ENCODE data around the gene ZNF605.
"Not testable (repeated sequence)": the region's sequence is repeated elsewhere in the genome, so short reads cannot be mapped to it uniquely, and the experiment has no call there.

The ZNF605 gene

DNA sequence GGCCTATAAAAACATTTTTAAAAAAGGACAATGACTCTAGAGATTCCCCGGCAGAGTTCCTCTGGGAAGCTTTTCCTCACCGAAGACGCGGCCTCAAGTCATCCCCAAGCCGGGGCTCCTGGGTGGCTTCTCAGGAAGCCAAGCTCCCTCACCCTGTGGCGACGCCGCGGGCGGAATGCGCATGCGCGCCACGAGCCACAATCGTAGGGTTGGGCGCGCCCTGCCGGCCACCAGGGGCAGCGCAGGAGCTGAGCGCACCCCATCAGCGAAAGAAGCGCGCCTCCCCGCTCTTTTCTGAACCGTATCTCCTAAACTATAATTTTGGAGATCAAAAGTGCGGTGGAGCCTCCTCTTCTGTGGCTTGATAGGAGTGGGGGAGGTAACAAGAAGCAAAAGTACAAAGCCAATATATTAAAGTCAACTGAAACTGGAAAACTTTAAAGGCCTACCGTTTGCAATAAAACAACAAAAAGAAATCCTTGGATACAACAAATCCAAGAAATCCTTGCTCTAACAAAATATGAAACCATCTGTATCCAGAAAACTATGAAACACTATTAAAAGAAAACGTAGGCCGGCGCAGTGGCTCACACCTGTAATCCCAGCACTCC is 51.3 kb downstream of the ZNF605 start:
- peak; percentile 78 for DNase-seq

DNA sequence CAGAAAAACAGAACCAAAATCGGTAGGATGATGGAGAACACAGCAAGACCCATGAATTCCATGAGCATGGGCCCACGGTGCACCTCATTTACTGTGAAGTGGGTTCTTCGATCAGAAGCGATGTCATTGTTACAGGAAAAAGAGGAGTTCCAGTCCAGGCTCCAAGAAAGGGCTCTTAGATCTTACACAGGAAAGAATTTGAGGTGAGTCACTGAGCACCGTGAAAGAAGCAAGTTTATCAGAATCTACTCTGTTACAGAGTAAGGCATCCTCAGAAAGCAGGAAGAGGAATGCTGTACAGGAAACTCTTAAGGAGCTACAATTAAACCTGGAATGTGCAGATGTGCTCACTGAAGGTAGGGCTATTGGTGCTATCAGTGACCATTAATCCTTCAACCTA is 57.1 kb downstream of the ZNF605 start:
- DNase-seq = no peak

DNA sequence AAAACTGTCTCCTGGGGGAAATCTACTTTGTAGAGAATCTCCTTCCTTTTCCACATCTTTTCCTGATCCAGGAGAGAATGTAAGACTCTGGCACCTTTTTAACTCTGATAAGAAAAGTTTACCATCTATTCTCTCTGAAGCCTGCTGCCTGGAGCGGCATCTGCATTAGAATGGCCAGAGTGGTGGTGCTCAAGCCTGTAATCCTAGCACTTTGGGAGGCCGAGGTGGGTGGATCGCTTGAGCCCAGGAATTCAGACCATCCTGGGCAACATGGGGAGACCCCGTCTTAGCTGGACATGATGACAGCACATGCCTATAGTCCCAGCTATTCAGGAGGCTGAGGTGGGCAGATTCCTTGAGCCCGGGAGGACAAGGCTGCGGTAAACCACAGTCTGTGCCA is 67.3 kb downstream of the ZNF605 start:
- DNase-seq = no peak

DNA sequence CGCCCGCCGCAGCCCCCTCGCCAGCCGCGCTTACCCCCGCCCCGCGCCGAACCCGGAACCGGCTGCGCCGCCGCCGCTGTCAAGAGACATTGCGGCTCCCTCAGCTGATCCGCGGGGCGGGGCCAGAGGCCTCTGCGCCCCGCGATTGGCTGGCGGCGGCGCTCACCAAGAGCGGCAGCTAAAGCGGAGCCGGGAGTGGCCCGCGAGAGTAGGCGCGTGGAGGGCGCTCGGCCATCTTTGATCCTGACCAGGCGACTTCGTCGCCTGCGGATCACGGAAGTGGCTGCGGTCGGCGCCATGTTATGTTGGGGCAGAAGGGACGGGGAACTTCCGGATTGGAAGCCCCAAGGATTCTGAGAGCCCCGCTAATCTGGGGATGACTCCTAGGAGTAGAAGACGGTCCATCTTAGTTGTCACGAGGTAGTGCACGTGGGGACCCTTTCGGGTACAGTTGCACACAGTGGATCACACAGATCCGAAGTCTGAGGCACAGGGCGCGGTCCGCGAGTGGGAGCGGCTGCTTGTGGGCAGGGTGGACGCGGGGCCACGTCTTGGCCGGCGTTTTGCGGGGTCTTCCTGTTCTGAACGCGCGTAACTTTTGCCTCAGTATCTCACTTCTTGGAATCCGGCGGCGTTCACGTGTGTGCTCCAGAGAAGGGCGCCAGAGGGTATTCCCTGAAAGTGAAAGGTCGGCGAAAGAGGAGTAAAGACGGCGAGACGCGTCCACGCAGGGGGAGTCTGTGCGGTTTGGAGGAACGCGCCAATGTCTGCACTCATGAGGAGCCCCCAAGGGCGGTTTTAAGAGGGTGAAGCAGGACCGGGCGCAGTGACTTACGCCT is 68.4 kb downstream of the ZNF605 start, which contains the start of gene CHFR:
Gene CHFR, minus strand, starts transcription at position 93 of the 839 bp plus-strand sequence. CDS start 277 bp downstream, outside the sequence.
- DNase-seq = peak; percentile 98

DNA sequence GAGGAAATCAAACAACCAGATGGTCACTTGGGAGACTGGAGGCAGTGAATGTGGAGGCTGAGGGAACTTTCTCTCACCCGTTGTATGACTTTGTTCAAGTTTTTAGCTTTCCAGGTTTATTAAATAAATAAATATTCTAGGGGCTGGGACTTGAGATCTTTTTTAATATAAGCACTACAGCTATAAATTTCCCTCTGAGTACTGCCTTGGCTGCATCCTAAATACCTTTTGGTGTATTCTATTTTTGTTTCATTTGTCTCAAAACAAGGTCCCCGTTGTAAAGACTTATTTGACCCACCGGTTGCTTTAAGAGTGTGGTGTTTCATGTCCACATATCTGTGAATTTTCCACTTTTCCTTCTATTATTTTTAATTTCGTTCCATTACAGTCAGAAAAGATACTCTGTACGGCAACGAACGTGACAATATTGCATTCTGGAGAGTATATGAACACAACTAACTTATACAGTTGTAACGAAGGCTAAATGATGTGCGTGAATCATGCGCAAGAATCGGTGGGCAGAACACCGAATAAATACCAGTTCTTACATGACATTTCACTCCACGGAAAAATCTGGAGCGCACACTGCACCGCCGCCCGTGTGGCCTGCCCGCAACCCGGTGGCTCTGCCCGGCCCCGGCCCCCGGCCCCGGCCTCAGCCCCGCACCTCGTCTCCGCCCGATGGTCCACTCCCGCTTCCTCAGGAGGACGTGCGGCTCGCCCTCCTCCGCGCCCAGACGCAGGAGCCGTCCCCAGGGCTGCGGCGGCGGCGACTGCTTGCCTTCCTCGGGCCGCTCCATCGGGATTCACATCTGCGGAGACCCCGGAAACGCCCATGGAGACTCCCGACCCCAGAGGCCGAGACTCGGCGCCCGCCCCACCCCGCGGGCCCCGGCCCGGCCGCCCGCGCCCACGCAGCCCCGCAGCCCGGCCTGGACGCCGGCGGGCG is 69.3 kb downstream of the ZNF605 start:
- peak; percentile 40 for DNase-seq

DNA sequence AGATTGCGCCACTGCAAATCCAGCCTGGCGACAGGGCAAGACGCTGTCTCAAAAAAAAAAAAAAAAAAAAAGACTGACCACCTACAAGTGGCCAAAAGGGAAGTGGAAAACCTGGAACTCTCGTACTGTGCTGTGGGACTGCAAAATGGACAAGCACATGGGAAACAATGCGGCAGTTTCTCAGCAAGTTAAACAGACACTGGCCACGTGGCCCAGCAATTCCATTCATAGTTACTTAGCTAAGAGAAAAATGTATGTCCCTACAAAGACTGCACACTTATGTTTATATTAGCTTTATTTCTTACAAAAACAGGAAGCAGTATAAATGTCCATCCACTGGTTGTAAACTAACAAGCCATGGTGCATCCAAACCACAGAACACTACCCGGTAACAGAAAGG is 74.3 kb downstream of the ZNF605 start:
- DNase-seq = no peak

DNA sequence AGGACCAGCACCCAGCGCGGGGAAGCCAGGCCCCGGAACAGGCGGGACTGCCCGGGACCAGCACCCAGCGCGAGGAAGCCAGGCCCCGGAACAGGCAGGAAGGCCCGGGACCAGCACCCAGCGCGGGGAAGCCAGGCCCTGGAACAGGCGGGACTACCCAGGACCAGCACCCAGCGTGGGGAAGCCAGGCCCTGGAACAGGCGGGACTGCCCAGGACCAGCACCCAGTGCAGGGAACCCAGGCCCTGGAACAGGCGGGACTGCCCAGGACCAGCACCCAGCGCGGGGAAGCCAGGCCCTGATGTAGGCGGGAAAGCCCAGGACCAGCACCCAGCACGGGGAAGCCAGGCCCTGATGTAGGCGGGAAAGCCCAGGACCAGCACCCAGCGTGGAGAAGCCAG is 81.5 kb downstream of the ZNF605 start:
- not testable (repeated sequence) for DNase-seq

DNA sequence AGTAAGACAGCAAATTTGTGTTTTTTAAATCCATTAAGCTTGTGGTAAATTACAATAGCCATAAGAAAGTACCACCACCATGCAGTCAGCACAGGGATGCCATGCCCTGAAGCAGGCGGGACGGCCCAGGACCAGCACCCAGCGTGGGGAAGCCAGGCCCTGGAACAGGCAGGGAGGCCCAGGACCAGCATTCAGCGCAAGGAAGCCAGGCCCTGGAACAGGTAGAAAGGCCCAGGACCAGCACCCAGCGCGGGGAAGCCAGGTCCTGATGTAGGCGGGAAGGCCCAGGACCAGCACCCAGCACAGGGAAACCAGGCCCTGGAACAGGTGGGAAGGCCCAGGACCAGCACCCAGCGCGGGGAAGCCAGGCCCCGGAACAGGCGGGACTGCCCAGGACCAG is 81.9 kb downstream of the ZNF605 start:
- no peak for DNase-seq

DNA sequence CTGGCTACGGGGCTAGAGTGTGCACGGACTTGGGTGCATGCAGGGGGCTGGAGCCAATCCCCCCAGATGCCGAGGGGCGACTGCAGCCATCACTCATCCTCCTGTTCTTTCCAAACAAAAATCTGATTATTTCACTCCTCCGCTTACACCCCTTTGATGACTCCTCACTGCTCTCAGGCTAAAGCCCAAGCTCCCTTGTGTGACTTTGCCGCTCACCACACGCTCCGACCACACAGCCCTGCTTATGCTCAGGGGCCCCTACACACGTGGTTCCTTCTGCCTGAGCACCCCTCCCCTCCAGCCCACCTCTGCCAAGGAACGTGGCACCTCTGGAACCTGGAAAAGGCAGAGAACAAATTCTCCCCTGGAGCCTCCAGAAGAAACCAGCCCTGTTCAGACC is 82.4 kb downstream of the ZNF605 start:
- no peak for DNase-seq

DNA sequence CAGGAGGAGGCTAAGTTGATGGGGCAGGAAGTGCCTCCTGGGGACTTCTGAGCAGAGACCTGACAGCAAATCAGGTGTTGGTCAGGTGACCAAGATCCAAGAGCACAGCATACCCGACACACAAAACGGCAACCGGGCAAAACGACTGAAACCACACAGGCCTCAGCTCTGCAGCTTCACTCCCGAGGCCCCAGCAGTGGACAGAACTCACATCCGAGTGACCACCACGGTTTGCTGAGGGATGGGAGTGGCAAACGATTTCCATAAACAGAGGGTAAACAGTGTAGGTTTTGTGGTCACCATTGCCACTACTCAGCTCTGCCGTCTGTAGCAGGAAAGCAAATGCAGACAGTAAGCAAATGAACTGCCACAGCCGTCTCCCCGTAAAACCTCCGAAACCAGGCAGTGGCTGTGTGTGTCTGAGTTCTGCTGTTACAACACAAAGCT is 83.1 kb downstream of the ZNF605 start:
- no peak for DNase-seq

DNA sequence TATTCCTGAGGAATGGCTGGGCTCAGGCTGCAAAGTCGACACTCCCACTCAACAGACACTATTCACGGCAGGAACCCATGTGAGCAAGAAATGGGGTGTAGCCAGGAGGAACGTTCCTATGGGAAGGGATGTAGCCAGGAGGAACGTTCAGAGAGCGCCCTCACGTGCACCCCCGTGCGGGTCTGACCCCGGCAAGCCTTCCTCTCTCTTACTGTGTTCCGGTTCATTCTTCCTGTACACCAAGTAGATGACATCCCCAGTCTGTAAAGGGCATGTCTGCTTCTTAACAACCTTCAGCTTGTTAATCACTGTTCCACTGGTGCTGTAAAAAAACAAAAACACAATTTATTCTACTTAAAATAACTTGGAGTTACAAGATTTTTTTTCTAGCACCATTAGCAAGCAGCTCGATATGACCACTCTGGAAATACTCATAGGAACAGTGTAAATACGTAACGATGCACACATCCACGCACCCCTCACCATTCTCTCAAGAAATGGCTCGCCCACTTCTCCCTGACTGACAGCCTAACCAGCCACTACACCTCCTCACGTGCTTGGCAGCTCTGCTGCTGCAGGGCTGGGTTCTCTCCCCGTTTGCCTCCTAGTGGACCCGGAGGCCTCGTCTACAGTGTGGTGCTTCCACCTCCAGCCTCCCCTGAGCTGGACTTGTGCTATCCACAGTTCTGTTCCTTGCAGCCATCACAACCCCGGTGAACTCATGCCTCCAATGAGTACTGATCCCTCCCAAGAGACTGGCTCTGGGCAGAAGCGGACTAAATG is 83.8 kb downstream of the ZNF605 start:
- DNase-seq = no peak

DNA sequence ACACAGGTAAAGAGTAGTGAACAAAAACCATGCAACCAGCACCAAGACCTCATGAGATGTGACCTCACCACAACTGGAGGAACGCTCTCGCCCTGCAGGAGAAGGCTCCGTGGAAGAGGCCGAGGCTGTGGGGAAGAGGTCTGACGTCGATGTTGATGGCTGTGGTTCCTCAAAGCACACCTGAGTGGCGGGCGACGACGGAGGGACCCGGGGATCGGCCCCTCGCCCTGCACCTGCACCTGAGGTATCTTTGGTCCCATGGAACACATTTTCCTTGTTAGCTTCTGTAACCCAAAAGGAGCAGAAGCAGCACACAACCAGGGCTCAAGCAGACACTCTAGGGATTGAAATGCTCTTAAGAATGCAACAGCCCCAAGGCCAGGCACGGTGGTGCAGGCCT is 86.6 kb downstream of the ZNF605 start:
- no peak for DNase-seq
